HepG2 (cell line): ENCODE results near the gene ARHGAP4. TPM values are rescaled to one million over a fixed set of nuclear protein-coding genes. Genes with fewer than 3 reads are reported as not detected.

ENCODE experiments used
- ATAC-seq: fragments of 200-7000 bp; cut with Tn5 transposase; 3 replicates; pipeline ENCODE4 v1.9.1; 2020; ENCODE audit warnings: mild to moderate bottlenecking, moderate library complexity
- BruUV-seq: library from RNA; stranded (reverse); fragments of 400-500 nt; replicated peaks from 2 replicates; lab custom pipeline; 2021; lab: Mats Ljungman, UMichigan
- CTCF ChIA-PET: fragments of 300-600 bp; formaldehyde crosslinking; extraction: SDS; loops from one replicate; lab custom pipeline; 2021; ENCODE audit warnings: low total read pairs, inconsistent platforms, low intra/inter-chr PET ratio; lab: Yijun Ruan, JAX
- POLR2A ChIA-PET: fragments of 350-600 bp; sonication (Branson Sonifier 250); formaldehyde crosslinking; loops from one replicate; lab custom pipeline; 2020; ENCODE audit warnings: antibody characterized with exemption, inconsistent platforms; lab: Yijun Ruan, JAX
- DNase-seq: peaks from one replicate; pipeline ENCODE4 v3.0.0-alpha.2; 2015; ENCODE audit warnings: low spot score
- FAIRE-seq: peaks from 3 replicates; lab custom pipeline; 2011; peaks lifted over from hg19 to GRCh38; lab: Jason Lieb, UNC
- H2AFZ ChIP-seq: one replicate; pipeline ENCODE4 v1.6.1; 2011; ENCODE audit warnings: low read length, inconsistent platforms
- H3K27ac ChIP-seq: fragments of 300-600 bp; 3 replicates; pipeline ENCODE4 v1.8.0; 2011; ENCODE audit warnings: mixed run types, mild to moderate bottlenecking, mixed read lengths, low read length, inconsistent platforms; ENCODE audit not compliant: insufficient read depth; ENCODE audit errors: extremely low read length
- H3K27me3 ChIP-seq, 2 experiments: fragments of 200-600 bp in 1 of 2; 2 replicates in 1 of 2; 3 replicates in 1 of 2; pipeline versions ENCODE4 v1.6.0 to v1.8.0; 2011; ENCODE audit warnings: low read length in 2 of 2, mild to moderate bottlenecking in 2 of 2, moderate library complexity in 2 of 2, inconsistent platforms in 1 of 2; ENCODE audit not compliant: insufficient read depth in 2 of 2, control insufficient read depth in 1 of 2
- H3K36me3 ChIP-seq, 2 experiments: fragments of 200-600 bp in 1 of 2; replicated peaks in 1 of 2; 2 replicates in 1 of 2; 3 replicates in 1 of 2; pipeline versions ENCODE4 v1.5.1 to v1.8.0; 2011; ENCODE audit warnings: low read length in 2 of 2, inconsistent platforms in 1 of 2; ENCODE audit not compliant: insufficient read depth in 2 of 2, control insufficient read depth in 1 of 2
- H3K4me1 ChIP-seq: 2 replicates; pipeline ENCODE4 v1.5.1; 2012; ENCODE audit warnings: low read length, inconsistent platforms; ENCODE audit not compliant: insufficient read depth
- H3K4me2 ChIP-seq: 2 replicates; pipeline ENCODE4 v1.6.0; 2011; ENCODE audit warnings: low read depth, low read length, inconsistent platforms
- H3K4me3 ChIP-seq, 3 experiments: fragments of 200-600 bp in 1 of 3; sonication (generic), shearing (Covaris generic) in 1 of 3; replicated peaks in 1 of 3; 2 replicates each; pipeline ENCODE4 v1.5.1; 2011 to 2016; ENCODE audit warnings: low read length in 3 of 3, inconsistent platforms in 2 of 3, low read depth in 2 of 3, mild to moderate bottlenecking in 2 of 3, control low read depth in 1 of 3, mixed read lengths in 1 of 3; ENCODE audit not compliant: insufficient read depth in 1 of 3
- H3K79me2 ChIP-seq: one replicate; pipeline ENCODE4 v1.6.1; 2011; ENCODE audit warnings: low read length, inconsistent platforms; ENCODE audit not compliant: insufficient read depth
- H3K9ac ChIP-seq: 2 replicates; pipeline ENCODE4 v1.6.0; 2011; ENCODE audit warnings: mild to moderate bottlenecking, low read depth, low read length, inconsistent platforms; ENCODE audit not compliant: insufficient read depth
- H3K9me3 ChIP-seq: 2 replicates; pipeline ENCODE4 v1.5.1; 2012; ENCODE audit warnings: mild to moderate bottlenecking, low read length
- H4K20me1 ChIP-seq: 2 replicates; pipeline ENCODE4 v1.6.0; 2011; ENCODE audit warnings: inconsistent platforms, mild to moderate bottlenecking, low read length, moderate library complexity; ENCODE audit not compliant: insufficient read depth
- ATAD3A ChIP-seq: sonication (generic); formaldehyde crosslinking; IDR thresholded peaks from 2 replicates; pipeline ENCODE4 v1.4.0; 2020; ENCODE audit warnings: missing genetic modification reagents
- ATF1 ChIP-seq: IDR thresholded peaks from 2 replicates; pipeline ENCODE4 v1.6.1; 2016; ENCODE audit warnings: mild to moderate bottlenecking, control low read depth
- HNRNPL ChIP-seq: fragments of 200-400 bp; formaldehyde crosslinking; IDR thresholded peaks from 2 replicates; pipeline ENCODE4 v1.6.1; 2017; ENCODE audit warnings: mild to moderate bottlenecking, low read depth, low read length
- ZNF574 ChIP-seq: sonication (generic); formaldehyde crosslinking; IDR thresholded peaks from 2 replicates; pipeline ENCODE4 v1.4.0; 2020; ENCODE audit warnings: missing genetic modification reagents
- ZNF781 ChIP-seq: sonication (generic); formaldehyde crosslinking; IDR thresholded peaks from 2 replicates; pipeline ENCODE4 v1.5.1; 2020; ENCODE audit warnings: borderline replicate concordance, mild to moderate bottlenecking, missing genetic modification reagents; ENCODE audit errors: not compliant biosample characterization
- WGBS: methylation state at CpG from one replicate; pipeline ENCODE4 v1.1.6; 2017; ENCODE audit warnings: low lambda C conversion rate; 5-methylcytosine and 5-hydroxymethylcytosine counted together
- in situ Hi-C: cut with HindIII; loops from 2 replicates; pipeline ENCODE4 v1.10.0; 2017; ENCODE audit warnings: low pct_unique_long_range_greater_than_20kb; ENCODE audit not compliant: extremely low pct_ligation_motif_present
- intact Hi-C: fragments of 100-400 bp; cut with micrococcal nuclease; formaldehyde crosslinking; loops from one replicate; pipeline ENCODE4 v1.10.0; 2022; ENCODE audit not compliant: unreplicated experiment
- polyA plus RNA-seq, 8 experiments: library from polyadenylated mRNA; depleted of rRNA in 3 of 8; stranded (reverse) in 7 of 8; unstranded in 1 of 8; fragments of >200 nt; fragmentation: Illumina TruSeq in 4 of 8; extraction: Trizol in 4 of 8; gene quantifications; 2 replicates each; pipeline versions ENCODE4 v1.2.1 to v1.2.3, GENCODE V29; 2011 to 2016; ENCODE audit warnings: low read depth in 4 of 8, missing spikeins in 1 of 8, mixed read lengths in 1 of 8; ENCODE audit not compliant: insufficient read depth in 1 of 8
- total RNA-seq, 5 experiments: library from RNA; depleted of rRNA; stranded (reverse); fragments of >200 nt; fragmentation: Illumina TruSeq; extraction: Trizol; gene quantifications; 2 replicates each; pipeline ENCODE4 v1.2.3, GENCODE V29; 2016; ENCODE audit warnings: low read depth in 1 of 5
- TF ChIP-seq, protein P1 (sequence below): sonication (generic); formaldehyde crosslinking; IDR thresholded peaks from 2 replicates; pipeline ENCODE4 v1.4.0; 2020; ENCODE audit warnings: missing genetic modification reagents, borderline replicate concordance
- TF ChIP-seq, protein P2 (sequence below): sonication (generic); formaldehyde crosslinking; IDR thresholded peaks from 2 replicates; pipeline ENCODE4 v1.5.0; 2020; ENCODE audit warnings: missing genetic modification reagents

The ARHGAP4 gene
- total and polyA plus RNA-seq, 2 of the 13 experiments (the other 11 are each of a cell fraction or from before 2014, with no cell fraction given) = 0.57 to 0.64 TPM

- in situ Hi-C loops = no loop called here
- Histone ChIP-seq H3K9me3 (no peaks in the 10 kb centered on the region), H2AFZ (no peak overlapping the region)
- 0 out of 2 replicates have a peak, but pooled peaks have one; percentile 19 for TF ChIP-seq HNRNPL
- no peak for TF ChIP-seq ATAD3A
- TF ChIP-seq, all 625 proteins: peak for 1
- ChIA-PET CTCF (no interaction called here), POLR2A (no interaction called here)
- Histone ChIP-seq H4K20me1 (no peaks in the 10 kb centered on the region), H3K4me3 (no peak overlapping the region), H3K27me3 (peaks cover 2 to 11% of the 10 kb centered on the region in 2 experiments; a peak in 2 of 5 replicates), H3K9ac (no peak overlapping the region), H3K36me3 (no peaks in the 10 kb centered on the region), H3K4me2 (no peak overlapping the region), H3K4me1 (no peaks in the 10 kb centered on the region), H3K27ac (no peak overlapping the region), H3K79me2 (no peaks in the 10 kb centered on the region)
- no peak for FAIRE-seq
- no TSS peak for BruUV-seq
- ATAC-seq = no peak
- no CpG with 5 or more reads among the region's 10 CpGs for WGBS
- no peak for DNase-seq
- intact Hi-C loops = no loop called here
Observed at GRCh38 chrX:153902385-153902784, 23.7 kb downstream of the ARHGAP4 start.

DNA sequence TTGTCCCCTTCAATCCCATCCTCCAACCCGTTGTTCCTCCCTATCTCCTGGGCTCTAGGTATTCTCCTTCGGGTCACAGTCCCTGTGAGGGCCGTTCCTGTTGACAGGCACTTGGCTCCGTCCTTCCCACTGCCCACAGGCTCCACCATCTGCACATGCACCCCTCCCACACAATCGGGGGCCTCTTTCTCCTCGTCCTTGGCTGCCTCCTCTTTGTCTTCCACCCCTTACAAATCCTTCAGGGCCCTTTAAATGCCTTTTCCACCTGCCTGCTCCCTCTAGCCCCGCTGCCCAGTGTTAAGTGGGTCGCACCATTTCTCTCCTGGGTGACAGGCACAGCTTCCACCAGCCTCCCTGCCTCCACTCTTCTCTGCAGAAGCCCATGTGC lies 24.3 kb downstream of the ARHGAP4 start:
- Histone ChIP-seq H3K4me1 (no peaks in the 10 kb centered on the region), H3K27me3 (peaks cover 2 to 11% of the 10 kb centered on the region in 2 experiments; a peak in 2 of 5 replicates), H4K20me1 (no peaks in the 10 kb centered on the region), H3K4me2 (no peak overlapping the region), H3K27ac (no peak overlapping the region), H2AFZ (no peak overlapping the region), H3K36me3 (no peaks in the 10 kb centered on the region), H3K4me3 (no peak overlapping the region), H3K9me3 (no peaks in the 10 kb centered on the region), H3K79me2 (no peaks in the 10 kb centered on the region), H3K9ac (no peak overlapping the region)
- DNase-seq (no peak), ATAC-seq (no peak), FAIRE-seq (no peak)
- 17% methylated on average over 8 of the region's 8 CpGs for WGBS
- intact Hi-C loops = no loop called here
- no TSS peak for BruUV-seq
- TF ChIP-seq ZNF574 (CRISPR knock-in tag) (no peak), ZNF781 (CRISPR knock-in tag) (no peak), ATF1 (no peak)
- TF ChIP-seq, protein P1, sequence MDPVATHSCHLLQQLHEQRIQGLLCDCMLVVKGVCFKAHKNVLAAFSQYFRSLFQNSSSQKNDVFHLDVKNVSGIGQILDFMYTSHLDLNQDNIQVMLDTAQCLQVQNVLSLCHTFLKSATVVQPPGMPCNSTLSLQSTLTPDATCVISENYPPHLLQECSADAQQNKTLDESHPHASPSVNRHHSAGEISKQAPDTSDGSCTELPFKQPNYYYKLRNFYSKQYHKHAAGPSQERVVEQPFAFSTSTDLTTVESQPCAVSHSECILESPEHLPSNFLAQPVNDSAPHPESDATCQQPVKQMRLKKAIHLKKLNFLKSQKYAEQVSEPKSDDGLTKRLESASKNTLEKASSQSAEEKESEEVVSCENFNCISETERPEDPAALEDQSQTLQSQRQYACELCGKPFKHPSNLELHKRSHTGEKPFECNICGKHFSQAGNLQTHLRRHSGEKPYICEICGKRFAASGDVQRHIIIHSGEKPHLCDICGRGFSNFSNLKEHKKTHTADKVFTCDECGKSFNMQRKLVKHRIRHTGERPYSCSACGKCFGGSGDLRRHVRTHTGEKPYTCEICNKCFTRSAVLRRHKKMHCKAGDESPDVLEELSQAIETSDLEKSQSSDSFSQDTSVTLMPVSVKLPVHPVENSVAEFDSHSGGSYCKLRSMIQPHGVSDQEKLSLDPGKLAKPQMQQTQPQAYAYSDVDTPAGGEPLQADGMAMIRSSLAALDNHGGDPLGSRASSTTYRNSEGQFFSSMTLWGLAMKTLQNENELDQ = no peak
- TF ChIP-seq, protein P2, sequence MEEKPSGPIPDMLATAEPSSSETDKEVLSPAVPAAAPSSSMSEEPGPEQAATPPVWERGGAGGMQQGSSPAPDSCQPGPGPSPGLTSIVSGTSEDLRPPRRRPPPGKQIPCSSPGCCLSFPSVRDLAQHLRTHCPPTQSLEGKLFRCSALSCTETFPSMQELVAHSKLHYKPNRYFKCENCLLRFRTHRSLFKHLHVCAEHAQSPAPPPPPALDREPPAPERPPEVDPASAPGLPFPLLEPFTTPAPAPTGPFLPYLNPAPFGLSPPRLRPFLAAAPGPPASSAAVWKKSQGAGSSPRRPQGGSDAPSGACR (CRISPR knock-in tag) = no peak
- in situ Hi-C loops = no loop called here
- ChIA-PET POLR2A (no interaction called here), CTCF (no interaction called here)
